GM12872 (cell line): ENCODE measurements around the gene DLGAP3.

Source experiments
- TF ChIP-seq, protein P1 (sequence below): IDR thresholded peaks from 3 replicates; pipeline ENCODE4 v1.5.1; 2011; ENCODE audit warnings: low read depth, mild to moderate bottlenecking, low read length, moderate library complexity; ENCODE audit not compliant: insufficient read depth

DLGAP3 gene

DNA sequence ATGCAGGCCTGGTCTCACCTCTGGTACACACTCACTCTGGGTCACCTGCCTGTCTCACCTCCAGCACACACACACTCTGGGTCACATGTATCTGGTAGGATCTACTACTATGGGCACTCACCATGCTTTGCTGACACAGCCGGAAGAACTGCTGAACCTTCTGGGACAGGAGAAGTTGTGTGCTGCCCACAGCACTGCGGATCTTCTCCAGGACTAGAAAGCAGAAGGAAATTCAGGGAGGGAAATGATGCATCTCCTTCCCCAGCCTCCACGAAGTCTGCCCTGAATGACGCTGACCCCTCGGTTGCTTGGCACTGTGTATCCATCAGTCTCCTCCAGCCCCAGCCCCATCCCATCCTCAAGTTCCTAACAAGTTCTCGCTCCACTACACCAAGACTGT is 62.0 kb downstream of the DLGAP3 start:
- TF ChIP-seq, protein P1, sequence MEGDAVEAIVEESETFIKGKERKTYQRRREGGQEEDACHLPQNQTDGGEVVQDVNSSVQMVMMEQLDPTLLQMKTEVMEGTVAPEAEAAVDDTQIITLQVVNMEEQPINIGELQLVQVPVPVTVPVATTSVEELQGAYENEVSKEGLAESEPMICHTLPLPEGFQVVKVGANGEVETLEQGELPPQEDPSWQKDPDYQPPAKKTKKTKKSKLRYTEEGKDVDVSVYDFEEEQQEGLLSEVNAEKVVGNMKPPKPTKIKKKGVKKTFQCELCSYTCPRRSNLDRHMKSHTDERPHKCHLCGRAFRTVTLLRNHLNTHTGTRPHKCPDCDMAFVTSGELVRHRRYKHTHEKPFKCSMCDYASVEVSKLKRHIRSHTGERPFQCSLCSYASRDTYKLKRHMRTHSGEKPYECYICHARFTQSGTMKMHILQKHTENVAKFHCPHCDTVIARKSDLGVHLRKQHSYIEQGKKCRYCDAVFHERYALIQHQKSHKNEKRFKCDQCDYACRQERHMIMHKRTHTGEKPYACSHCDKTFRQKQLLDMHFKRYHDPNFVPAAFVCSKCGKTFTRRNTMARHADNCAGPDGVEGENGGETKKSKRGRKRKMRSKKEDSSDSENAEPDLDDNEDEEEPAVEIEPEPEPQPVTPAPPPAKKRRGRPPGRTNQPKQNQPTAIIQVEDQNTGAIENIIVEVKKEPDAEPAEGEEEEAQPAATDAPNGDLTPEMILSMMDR, result no peak

DNA sequence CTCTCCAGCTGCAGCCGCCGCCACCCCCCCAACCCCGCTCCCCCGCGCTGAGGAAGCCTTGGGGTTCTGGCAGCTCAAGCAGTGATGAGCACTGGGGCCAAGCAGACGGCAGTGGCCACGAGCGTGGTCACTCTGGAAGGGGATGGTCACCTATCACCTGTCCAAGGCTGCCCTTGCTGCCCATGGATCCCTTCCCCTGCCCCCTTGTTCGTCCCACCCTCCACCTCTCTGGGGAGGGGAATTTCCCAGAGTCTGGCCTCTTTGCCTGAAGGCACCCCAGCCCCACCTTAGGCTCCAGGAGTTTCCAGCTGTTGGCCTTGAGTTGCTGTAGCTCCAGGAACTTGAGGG is 62.7 kb downstream of the DLGAP3 start:
- TF ChIP-seq, protein P1, result no peak

DNA sequence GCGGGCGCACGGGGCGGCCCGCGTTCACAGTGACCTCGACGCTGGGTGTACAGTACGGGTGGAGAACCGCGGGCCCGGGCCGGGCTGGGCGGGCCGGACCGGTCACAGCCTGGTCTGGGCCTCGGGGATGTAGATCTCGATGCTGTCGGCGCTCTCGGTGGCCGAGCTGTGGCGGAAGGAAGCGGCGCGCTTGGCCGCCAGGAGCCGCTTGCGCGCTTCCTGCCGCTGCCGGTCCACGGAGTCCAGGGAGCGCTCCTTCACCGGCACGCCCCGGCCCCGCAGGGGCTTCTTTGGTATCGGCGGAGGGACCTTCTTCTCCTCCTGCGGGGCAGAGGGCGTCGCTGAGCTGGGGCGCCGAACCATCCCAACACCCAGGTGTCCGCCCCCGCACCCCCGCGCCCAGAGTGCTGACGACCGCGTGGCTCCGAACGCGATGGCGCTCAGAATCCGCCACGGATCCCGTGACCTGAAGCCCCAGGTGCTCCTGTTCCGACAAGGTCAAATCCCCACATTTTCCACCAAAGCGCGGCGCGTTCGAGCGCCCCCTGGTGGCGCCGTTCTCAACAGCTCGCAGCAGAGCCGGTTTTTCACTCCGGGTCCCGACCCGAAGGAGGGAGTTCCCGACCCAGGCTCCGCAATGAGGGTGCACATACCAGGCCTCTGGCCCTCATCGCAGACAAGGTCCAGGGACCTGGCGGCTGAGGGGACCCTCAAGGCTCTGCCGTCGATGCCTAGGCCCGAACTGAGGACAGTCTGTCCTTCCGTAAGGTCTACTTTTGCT is 63.3 kb downstream of the DLGAP3 start:
- TF ChIP-seq, protein P1, result peak; percentile 96

DNA sequence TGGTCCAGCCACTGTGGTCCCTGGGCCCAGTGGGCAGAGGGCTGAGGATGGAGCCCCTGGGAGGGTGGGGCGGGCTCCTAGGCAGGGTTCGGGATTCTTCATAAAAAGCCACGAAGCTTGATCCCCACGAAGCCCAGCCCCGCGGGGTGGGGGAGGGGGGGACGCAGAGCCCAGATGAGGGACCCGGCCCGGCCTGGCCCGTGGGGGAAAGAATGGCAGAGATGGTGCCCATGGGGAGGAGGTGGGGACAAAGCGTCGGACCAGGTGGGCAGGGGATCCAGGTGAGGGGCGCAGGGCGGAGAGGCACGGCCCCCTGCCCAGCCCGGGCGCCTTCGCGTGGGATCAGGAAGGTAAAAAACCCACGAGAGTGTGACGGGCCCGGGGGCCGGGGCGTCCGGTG is 63.9 kb downstream of the DLGAP3 start:
- TF ChIP-seq, protein P1, result no peak

DNA sequence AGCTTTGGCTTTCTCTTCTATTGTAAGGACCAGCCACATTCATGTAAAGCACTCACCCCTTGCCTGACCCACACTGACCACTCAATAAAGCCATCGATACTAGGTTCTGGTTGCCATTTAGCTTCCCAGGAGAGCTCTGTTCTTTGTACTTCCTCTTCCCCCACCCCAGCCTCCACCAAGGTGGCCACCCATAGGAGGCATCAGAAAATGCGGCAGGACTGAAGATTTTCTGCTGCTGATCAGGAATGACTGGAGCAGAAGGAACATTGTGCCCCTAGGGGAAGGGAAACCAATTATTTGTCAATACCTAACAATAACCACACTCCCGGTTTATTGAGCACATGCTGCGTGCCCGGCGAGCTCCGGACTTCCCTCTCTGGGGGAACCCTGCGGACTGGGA is 64.7 kb downstream of the DLGAP3 start:
- TF ChIP-seq, protein P1, result 0 out of 3 replicates have a peak, but pooled peaks have one; percentile 4

DNA sequence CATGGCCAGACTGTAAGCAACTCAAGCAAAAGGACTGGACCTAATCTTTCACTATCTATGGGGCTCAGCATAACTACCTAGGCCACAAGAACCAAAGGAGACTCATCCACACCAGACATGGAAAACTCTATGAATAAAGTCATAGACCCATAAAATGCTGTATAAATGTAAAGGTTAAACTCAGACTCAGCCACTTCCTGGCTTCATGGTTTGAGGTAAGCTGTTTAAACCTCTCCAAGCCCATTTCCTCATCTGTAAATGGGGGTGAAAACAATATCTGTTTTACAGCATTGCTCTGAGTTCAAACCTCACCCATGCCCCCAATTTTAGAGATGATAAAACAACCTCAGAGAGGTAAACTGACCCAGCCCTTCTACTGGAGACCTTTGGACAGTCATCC is 65.9 kb downstream of the DLGAP3 start:
- TF ChIP-seq, protein P1, result no peak

DNA sequence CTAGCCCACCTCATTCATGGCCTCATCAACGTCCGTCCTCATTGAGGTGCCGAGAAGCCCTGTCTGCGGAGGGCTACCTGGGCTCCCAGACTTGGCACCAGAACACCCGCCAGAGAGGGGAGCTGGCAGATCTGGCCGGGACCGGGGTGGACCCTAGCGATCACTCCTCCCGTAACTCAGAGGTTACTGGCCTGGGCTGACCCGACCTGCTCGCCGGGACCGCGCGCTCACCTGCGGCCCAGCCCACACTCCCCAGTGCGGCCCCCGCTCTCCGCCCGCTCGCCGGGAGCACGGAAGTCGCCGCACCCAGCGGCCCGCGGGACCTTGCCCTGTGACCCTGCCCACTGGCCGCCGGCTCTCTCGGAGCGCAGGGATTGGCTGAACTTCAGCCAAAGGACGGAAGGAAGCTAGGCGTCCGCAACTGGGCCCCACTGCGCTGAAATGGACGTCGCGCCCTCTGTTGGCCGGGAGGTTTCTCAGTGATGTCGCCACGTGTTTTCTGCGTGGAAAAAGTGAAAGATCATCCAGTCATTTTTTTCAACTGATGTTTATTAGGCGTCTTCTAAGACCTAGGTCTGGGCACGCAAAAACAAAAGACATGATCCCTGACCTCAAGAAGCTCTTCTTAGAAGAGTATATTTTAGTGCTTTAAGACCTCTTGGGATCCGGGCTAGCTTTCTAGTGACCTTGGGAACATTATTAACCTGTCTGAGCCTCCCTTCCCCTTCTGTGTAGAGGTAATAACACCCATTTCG is 69.8 kb downstream of the DLGAP3 start, which contains the start of gene SMIM12:
Gene SMIM12 (minus strand): TSS at position 304 of the 755 bp plus-strand sequence. CDS start 3,772 bp downstream, outside the sequence.
- TF ChIP-seq, protein P1, result peak; percentile 82
